Measurements from ENCODE around the gene AVL9. TPM values are rescaled to one million over a fixed set of nuclear protein-coding genes. Genes with fewer than 3 reads are reported as not detected.

The AVL9 gene
- total RNA-seq, 1 experiment from 2014 or later: 44.3 TPM

Other genes with a start within 250 kb of the AVL9 start
- gene LSM5, start 5.1 kb upstream of the AVL9 start, total RNA-seq (2014; rRNA removed; shearing (Covaris generic)): 183 and 388 TPM in 2 replicates

All from Daoy (cell line).